ENCODE measurements around the gene PATE1.
"Not testable (repeated sequence)": the region's sequence is repeated elsewhere in the genome, so short reads cannot be mapped to it uniquely, and the experiment has no call there.

PATE1 gene, protein sequence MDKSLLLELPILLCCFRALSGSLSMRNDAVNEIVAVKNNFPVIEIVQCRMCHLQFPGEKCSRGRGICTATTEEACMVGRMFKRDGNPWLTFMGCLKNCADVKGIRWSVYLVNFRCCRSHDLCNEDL

DNA sequence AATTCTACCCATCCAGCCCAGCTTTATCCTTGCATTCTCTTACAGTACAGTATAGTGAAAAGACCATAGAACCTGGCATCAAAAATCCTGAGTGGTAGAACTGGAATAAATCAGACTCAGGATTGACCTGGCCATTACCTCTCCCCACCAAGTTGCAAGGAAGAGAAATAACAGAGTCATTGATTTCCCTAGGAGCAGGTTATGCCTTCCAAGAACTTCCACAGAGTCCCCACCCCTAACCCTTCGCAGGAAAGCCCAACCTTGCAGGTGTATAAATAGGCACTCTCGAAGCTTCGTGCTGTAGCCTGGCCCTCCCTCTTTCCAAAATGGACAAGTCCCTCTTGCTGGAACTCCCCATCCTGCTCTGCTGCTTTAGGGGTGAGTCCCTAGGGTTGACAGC, at the start of gene PATE1:
Gene PATE1 (plus strand): TSS at position 301 of the 400 bp plus-strand sequence. CDS start 26 bp downstream, at position 327.
- DNase-seq, result no peak

DNA sequence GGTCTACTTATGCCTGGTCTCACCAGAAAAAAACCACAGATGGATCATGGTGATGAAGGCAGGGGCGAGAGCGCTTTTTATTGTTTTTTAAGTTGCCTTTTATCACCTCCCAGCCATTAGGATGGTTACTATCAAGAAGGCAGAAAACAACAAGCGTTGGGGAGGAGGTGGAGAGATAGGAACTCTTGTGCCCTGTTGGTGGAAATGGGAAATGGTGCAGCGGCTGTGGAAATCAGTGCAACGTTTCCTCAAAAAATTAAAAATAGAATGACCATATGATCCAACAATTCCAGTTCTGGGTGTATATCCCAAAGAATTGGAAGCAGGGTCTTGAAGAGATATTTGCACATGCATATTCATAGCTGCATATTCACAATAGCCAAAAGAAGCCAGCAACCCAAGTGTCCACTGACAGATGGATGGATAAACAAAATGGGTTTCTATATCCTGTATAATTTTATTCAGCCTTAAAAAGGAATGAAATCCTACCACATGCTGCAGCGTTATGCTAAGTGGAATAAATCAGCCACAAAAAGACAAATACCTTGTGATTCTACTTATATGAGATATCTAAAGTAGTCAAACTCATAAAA, 45.0 kb upstream of the PATE1 start:
- no peak for DNase-seq

DNA sequence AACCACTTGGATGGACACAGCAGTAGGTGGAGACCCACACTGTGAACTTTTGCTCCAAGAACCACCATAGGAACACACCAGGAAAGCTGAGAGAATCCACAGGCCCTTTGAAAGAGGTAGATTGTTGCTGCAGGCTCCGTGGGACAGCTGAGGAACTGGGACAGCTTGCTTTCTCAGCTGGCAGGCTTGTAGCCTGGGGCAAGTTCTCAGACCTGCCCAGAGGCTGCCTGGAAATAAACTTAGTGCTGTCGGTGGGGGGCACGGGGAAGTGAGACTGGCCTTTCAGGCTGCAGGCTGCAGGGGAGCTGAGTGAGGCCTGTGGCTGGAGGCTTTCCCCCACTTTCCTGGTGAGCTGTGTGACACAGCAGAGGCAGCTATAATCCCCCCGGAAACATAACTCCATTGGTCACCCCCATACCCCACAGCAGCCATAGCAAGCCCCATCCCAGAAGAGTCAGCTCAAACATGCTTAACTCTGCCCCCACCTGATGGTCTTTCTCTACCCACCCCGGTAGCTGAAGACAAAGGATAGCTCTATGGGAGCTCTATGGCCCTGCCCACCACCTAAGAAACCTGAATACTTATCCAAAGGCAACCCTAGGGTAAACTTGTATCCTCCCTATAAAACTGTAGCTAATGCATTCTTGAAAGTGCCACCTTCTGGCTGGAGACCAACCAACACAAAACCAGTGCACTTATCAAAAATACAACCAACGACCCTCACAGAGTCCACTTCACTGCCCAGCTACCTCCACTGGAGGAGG, 44.0 kb upstream of the PATE1 start:
- no peak for DNase-seq

DNA sequence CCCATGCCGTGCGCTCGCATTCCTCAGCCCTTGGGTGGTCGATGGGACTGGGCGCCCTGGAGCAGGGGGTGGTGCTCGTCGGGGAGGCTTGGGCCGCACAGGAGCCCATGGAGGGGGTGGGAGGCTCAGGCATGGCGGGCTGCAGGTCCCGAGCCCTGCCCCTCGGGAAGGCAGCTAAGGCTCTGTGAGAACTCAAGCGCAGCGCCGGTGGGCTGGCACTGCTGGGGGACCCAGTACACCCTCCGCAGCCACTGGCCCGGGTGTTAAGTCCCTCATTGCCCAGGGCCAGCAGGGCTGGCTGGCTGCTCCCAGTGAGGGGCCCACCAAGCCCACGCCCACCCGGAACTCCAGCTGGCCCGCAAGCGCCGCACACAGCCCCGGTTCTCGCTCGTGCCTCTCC, 41.4 kb upstream of the PATE1 start:
- DNase-seq, result not testable (repeated sequence)

DNA sequence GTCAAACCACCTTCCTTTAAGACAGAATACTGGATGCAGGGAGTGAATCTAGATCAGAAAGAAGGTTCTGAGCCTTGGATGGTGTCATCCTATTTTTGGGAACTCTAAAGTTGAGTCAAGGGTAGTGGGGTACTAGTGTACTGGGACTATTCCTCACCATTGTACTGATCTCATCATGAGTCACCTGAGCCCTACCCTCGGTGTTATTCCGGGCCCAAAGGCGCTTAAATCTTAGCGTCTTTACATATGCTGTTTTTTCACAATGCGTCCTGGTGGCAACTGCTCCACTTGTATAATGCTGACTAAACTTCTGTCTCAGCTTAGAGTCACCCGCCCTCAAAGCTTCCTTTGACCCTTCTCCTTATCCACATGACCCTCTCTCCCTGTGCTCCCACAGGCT, 25.3 kb upstream of the PATE1 start:
- DNase-seq, result no peak

DNA sequence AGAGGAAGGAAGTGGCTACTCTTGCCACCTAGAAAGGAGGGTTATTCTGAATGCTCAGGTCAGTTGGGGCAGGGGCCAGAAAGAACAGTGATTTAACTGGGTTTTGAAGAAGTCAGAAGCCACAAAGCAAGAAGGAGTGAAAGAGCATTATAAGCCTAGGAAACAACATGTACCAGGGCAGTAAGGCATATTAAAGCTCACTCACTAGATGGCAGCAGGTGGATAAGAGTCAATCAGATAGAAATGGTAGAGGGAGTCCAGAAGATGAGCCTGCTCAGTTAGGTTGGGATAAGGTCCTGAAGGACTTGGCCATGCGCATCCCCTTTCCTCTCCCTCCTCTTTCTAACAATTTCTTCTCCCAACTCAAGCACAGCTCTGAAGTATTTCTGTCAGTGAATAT, 22.0 kb upstream of the PATE1 start:
- DNase-seq, result no peak

DNA sequence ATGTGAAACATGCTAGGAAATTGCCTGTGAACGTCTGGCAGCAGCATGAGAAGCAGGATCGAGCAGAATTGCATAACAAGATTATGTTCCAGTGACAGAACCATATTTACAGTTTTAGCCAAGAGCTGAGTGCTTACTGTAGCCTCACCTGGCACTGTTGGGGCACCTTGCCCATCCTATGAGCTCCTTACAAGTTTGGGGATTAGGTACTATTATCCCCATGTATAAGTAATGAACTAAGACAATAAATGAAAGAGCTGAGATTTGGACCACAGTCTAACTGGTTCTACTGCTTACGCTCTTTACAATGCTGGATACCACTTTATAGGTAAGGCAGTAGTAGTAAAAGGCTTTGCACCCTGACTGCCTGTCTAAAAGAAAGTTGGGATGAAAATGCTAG, 17.1 kb upstream of the PATE1 start:
- DNase-seq, result no peak

DNA sequence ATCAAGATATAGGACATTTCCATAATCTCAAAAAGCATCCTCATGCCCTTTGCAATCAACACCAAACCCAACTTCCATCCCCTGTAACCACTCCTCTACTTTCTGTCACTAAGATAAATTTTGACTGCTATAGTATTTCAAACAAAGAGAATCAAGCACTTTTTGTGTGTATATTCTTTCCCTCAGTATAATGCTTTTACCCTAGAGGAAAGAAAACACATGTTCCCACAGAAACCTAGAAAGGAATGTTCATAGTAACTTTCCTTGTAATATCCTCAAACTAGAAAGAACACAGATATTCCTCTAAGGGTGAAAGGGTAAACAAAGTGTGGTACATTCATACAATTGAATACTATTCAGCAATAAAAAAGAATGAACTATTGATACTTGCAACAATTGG, 5.5 kb upstream of the PATE1 start:
- DNase-seq, result no peak

DNA sequence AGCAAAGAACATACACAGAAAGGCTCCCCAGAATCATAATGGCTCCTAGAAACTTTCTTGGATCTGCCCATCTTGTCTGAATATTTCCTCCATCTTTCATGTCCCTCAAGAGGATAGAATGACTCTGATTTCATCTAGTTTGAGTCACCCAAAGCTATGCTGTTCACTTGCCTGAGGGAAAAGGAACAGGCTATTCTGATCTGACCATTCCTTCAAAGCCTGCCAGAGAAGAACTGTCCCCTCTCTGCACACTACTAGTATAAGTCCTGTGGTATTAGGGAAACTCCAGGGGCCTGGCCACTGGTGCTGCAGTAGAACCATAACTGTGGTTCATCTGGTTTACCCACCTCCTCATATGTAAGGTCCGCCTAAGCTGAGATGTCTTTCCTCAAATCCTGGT, 2.4 kb upstream of the PATE1 start:
- DNase-seq, result no peak

DNA sequence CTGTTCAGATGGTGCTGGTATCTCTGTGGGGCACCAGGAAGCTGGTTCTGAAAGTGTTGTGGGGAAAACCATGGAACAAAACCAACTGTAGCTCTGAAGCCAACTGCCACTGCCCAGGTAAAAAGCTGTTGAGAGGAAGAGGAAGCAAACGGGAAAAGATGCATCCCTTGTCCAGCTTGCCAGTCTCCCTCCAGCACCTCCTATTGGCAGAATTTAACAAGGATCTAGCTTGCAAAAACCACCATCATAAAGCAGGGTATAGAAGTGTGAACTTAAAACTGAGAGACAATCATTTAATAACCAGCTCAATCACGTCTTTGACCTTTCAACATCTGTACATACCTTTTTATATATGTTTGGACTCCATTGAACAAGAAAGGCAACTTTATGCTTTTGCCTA, 4.5 kb downstream of the PATE1 start:
- no peak for DNase-seq

DNA sequence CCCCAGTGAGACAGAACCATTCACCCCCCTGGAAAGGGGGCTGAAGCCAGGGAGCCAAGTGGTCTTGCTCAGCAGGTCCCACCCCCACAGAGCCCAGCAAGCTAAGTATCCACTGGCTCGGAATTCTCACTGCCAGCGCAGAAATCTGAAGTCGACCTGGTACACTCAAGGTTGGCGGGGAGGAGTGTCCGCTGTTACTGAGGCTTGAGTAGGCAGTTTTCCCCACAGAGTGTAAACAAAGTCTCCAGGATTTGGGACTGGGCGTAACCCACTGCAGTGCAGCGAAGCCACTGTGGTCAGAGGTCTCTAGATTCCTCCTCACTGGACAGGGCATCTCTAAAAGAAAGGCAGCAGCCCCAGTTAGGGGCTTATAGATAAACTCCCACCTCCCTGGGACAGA, 10.0 kb downstream of the PATE1 start:
- no peak for DNase-seq

DNA sequence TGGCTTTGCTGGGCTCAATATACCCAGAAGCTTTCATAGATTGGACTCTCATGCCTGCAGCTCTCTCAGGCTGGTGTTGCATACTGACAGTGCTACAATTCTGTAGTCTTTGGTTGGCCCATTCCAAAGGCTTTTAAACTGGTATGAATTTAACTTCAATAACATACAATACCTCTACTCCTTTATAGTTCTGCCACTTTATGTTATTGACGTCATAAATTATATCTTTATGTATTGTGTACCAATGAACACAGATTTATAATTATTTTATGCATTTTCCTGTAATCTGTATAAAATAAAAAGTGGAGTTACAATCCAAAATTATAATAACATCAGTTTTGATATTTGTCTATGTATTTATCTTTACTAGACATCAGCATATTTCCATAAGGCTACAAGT, 16.4 kb downstream of the PATE1 start:
- no peak for DNase-seq

DNA sequence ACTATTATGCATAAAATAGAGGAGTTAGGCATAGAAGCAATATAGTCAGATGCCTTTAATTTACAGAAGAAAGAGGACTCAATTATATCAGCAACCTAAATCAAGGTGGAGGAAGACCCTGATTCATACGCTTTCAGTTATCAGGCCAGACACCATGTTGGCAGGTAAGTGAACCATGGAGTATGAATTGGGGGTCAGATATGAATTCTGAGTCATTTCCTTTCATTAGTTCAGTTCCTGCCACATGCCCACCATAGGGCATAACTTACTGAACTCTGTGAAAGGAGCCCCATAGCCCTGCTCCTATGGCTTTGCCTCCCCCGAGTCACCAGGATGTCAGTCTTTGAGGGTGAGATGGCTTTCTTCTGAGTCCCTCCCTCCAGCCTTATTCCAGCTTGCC, 17.4 kb downstream of the PATE1 start:
- no peak for DNase-seq

DNA sequence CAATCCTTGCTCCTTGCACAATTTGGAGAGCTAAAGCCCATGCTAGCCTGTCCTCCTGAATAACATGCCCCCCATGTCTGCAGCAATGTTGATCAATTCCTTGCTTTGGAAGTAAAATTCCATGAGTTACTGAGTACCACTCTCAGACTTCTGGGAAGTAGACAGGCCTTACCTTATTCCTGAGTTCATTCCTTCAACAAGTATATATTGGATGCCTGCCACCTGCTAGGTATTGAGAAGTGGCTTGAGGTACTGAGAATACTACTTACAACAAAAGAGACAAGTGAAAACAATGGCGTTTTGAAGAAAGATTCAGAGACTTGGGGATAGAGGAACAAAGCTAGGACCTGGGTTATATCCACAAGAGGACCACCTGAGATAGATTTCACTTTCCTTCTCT, 20.2 kb downstream of the PATE1 start:
- no peak for DNase-seq

DNA sequence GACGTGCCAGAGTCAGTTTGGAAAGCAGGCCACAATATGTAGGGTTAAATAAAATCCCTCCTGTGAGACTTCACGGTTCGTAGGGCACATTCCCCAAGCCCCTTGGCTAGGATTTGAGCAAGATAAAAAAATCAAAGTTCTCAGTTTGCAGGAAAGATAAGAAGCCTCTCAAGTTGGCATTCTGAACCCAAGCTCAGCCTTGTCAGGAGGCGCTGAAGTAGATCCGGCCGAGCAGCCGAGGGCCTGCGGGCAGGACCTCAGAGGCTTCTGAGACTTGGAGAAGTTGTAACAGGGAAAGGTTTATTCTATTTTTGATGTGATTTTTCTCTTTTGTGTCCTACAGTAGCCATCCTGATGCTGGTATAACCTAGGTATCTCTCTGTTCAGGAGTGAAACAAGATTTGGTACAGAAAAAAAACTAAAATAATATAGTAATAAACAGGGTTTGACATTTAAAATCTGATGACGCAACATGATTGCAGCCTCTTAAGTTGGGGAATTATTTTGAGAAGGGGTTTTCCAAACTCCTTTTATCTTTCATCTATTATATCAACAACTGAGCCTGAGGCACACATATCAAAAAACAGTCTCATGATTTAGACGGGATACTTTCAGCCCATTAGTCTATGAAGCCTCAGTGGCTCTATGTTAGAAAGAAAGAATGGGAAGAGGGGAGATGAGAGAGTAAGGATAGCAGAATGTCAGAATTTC, 22.4 kb downstream of the PATE1 start:
- no peak for DNase-seq

DNA sequence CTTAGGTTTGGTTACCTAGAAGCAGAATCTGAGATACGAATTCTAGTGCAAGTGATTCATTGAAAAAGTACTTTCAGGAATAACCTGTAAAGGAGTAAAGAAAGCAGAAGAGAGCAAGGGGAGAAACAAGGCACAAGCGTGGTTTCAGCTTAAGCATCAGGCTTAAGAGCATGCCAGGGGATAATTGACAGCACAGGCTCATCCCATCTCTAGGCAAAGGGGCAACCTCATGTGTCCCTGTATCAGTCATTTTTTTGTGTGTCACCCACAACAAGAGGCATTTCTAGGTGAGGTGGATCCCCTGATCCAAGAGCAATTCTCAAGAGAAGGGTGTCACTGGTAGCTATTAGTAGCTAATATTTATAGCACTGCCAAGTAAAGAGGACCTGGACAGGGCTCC, 24.5 kb downstream of the PATE1 start:
- DNase-seq, result no peak

DNA sequence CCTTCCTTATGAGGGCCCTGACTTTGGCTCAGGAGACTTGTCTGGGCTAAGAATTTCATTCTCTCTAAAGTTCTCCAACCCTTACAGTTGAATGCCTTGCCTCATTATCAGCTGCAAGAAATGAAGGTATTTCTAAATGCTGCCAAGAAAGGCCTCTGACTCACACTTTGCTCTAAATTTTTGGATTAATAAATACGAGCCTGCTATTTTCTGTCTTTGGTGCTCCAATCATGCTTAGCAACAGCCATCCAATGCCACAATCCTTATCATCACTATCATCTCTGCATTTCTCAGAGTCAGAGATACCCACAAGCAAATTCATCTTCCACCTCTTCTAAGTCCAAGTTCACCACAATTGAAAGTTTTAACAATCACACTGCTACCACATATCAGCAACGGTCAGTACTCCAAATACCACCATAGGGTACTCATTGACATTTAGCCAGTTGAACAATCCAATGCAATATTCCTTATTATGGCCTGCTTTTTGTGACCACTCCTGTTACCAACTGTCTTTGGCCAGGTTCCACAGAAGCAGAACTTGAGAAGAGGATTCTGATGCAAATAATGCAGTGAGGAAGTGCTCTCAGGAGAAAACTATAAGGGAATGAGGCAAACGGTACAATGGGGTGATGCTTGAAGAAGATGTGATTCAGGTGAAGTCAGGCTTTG, 26.9 kb downstream of the PATE1 start:
- DNase-seq, result no peak

DNA sequence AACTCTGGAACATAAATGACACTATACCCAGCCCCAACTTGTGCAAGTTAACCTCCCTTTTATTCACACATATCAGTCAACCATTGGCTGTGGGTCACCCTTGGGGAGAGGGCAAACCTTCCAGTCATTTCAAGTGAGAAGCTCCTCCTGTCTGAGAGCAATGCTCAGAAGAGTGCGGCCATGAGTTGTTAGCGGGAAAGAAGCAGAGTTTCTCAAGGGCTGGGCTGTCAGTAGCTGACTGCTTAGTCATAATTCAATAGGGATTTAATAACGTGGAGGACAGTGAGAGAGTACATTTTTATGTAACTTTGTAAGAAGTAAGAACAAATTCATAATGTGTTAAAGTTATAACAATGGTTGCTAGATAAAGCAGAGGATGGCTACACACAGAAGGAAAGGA, 27.4 kb downstream of the PATE1 start:
- DNase-seq, result no peak

DNA sequence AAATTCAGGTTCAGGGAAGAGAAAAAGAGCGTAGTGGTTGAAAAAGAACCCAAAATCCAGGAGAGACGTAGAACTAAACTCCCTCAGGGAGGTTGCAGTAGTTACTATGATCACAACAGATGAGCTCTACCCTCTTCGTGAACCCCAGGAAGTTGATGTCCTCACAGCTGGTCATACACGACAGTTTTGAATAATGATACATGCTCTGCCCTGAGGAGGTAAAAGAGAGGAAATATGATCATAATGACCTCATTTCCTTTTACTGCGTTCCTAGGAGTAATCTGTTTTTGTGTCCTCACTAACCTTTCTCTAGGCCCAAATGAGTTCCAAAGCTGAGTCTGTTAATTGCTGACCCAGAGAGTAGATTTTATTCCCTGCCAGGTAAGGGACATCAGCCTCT, 31.2 kb downstream of the PATE1 start:
- no peak for DNase-seq

DNA sequence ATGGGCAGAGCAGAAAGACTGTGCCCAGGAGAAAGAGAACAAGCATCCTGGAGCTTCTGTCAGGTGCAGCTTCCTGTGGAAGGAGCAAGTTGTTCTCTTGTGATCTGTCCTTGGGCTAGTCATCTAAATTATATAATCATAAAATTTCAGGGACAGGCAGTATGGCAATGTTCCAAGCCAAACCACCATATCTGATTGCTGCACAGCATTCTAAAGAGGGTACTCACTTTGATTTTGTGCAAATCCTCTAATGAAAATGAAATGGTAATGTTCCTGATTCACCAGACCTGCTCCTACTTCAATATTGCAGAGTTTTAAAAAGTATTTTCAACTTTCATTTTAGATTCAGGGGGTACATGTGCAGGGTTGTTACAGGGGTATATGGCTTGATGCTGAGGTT, 32.6 kb downstream of the PATE1 start, which contains the start of gene PATE2:
Gene PATE2 (minus strand): TSS at position 101 of the 400 bp plus-strand sequence. CDS start 55 bp downstream, at position 46.
- DNase-seq, result no peak

DNA sequence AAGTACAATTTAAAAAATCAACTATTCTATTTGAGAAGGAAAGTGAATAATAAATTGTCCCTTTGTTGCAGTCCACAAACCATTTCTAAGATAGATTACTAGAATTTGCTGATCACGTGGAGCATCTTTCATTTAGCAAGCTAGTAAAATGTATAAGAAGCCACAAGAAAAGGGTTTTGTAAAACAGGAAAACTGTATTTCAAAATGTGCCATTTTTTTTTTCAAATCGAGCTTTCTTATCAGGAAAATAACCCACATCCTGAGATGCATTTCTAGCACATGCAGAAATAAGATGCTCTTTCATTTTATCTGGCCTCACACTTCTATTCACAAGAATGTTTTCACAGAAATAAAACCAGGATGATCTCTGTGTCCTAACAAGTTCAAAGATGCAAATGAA, 38.6 kb downstream of the PATE1 start:
- no peak for DNase-seq

DNA sequence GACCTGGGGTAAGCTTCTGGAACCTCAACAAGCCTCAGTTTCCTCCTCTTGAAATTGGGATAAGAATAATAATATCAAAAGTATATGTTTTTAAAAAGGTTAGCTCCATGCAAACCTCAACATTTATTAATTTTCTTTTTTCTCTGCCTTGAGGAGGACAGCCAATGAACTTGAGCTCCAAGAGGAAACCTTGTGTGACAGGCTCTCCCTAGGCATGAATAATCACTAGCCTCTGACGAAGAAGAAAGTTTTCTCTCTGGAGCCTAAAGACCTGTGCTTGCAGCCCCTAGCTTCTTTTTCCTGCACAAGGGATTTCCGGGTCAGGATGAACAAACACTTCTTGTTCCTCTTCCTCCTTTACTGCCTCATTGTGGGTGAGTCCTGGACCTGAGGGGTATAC, 41.7 kb downstream of the PATE1 start, which contains the start of gene PATE3:
Gene PATE3 (plus strand): TSS at position 301 of the 400 bp plus-strand sequence. CDS start 25 bp downstream, at position 326.
- DNase-seq, result no peak

DNA sequence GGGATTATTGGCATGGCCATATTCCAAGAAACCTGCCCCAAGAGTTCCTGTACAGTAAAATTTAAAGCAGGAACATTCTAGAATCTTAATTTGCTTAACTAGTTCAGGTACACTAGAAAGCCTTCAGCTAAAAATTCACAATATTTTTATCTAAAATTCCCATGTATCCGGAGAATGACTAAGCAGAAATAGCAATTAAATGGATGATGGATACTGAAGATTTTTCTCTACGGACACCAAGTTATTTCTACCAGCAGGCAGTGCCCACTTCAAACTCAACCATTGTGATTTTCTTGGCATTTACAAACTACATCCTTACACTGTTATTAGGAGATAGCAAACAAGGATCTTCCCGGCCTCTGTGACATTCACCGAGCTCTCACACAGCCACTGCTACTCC, 44.7 kb downstream of the PATE1 start:
- DNase-seq, result no peak
